C4-2B (cell line): ENCODE results near the gene NECAB2.

Source experiments
- ZFX ChIP-seq: fragments of 450-650 bp; IDR thresholded peaks from 2 replicates; pipeline ENCODE4 v1.6.1; 2017
- TF ChIP-seq, protein P1 (sequence below): fragments of 450-650 bp; conservative IDR thresholded peaks from 2 replicates; pipeline ENCODE4 v1.5.1; 2017; ENCODE audit warnings: mild to moderate bottlenecking

DNA sequence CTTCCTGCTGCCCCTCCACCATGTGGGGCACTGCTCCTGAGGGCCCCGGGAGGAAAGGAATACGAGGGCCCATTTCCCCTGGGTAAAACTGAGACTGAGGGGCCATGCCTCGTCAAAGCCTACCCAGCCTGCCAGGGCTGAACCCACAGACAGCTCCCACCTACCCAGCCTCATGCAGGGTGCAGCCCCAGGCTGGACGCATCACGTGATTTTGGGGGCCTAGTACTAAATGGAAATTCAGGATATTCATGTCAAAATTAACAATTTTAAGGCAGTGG is 18.4 kb upstream of the NECAB2 start:
- TF ChIP-seq, protein P1, sequence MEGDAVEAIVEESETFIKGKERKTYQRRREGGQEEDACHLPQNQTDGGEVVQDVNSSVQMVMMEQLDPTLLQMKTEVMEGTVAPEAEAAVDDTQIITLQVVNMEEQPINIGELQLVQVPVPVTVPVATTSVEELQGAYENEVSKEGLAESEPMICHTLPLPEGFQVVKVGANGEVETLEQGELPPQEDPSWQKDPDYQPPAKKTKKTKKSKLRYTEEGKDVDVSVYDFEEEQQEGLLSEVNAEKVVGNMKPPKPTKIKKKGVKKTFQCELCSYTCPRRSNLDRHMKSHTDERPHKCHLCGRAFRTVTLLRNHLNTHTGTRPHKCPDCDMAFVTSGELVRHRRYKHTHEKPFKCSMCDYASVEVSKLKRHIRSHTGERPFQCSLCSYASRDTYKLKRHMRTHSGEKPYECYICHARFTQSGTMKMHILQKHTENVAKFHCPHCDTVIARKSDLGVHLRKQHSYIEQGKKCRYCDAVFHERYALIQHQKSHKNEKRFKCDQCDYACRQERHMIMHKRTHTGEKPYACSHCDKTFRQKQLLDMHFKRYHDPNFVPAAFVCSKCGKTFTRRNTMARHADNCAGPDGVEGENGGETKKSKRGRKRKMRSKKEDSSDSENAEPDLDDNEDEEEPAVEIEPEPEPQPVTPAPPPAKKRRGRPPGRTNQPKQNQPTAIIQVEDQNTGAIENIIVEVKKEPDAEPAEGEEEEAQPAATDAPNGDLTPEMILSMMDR, result no peak
- TF ChIP-seq ZFX, result no peak
